Thyroid gland (tissue), 4 donors: ENCODE results near the gene TRAF7.

Source experiments
- POLR2A ChIP-seq, 2 donors: fragments of 450-650 bp; IDR thresholded peaks; one replicate each; pipeline ENCODE4 v1.6.1; 2017; ENCODE audit warnings: antibody characterized with exemption in 2 of 2, mild to moderate bottlenecking in 2 of 2, moderate library complexity in 1 of 2
- TF ChIP-seq, protein P1 (sequence below), 6 experiments: fragments of 200-600 bp in 3 of 6; fragments of 450-650 bp in 3 of 6; sonication (generic) in 3 of 6; IDR thresholded peaks; one replicate each; pipeline ENCODE4 v1.5.1; 2016 to 2019; ENCODE audit warnings: antibody characterized with exemption in 6 of 6, mild to moderate bottlenecking in 2 of 6, inconsistent platforms in 1 of 6, moderate library complexity in 1 of 6

DNA sequence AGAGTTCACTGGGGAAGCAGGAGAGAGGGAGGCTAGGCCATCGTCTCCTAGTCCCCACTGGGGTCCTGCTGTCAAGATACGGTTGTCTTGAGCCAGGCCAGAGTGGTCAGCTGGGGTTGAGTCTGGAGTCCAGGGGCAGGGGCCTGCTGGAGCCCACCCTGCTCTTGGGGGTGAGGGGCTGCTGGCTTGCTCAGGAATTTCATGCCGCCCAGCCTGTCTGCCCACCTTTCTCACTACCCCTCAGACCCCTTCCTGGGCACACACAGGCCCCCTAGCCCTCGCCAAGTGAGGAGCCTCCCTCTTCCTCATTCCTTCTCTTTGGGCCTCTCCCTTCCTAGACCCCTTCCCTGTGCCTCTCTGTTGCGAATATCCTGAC, 1.3 kb downstream of the TRAF7 start:
- TF ChIP-seq, protein P1, sequence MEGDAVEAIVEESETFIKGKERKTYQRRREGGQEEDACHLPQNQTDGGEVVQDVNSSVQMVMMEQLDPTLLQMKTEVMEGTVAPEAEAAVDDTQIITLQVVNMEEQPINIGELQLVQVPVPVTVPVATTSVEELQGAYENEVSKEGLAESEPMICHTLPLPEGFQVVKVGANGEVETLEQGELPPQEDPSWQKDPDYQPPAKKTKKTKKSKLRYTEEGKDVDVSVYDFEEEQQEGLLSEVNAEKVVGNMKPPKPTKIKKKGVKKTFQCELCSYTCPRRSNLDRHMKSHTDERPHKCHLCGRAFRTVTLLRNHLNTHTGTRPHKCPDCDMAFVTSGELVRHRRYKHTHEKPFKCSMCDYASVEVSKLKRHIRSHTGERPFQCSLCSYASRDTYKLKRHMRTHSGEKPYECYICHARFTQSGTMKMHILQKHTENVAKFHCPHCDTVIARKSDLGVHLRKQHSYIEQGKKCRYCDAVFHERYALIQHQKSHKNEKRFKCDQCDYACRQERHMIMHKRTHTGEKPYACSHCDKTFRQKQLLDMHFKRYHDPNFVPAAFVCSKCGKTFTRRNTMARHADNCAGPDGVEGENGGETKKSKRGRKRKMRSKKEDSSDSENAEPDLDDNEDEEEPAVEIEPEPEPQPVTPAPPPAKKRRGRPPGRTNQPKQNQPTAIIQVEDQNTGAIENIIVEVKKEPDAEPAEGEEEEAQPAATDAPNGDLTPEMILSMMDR (IDR thresholded peaks at IDR 0.05): no peak
- TF ChIP-seq POLR2A (IDR thresholded peaks at IDR 0.05): no peak
